DLD1 (cell line): ENCODE data around the gene UBAC1.
"Not testable (repeated sequence)": the region's sequence is repeated elsewhere in the genome, so short reads cannot be mapped to it uniquely, and the experiment has no call there.

Experiments
- in situ Hi-C: cut with HindIII; loops from 2 replicates; pipeline ENCODE4 v1.10.0; 2017; ENCODE audit warnings: low sequenced_read_pairs

The UBAC1 gene

GRCh38 chr9:135979547-135980166, 18.5 kb upstream of the UBAC1 start:
- in situ Hi-C loops, result no loop called here

GRCh38 chr9:135978642-135979546, 17.7 kb upstream of the UBAC1 start:
- in situ Hi-C loops, result no loop called here

GRCh38 chr9:135976944-135977343, 15.8 kb upstream of the UBAC1 start:
- in situ Hi-C loops, result no loop called here

- in situ Hi-C loops, result no loop called here
Measured at GRCh38 chr9:135976531-135976930, 15.4 kb upstream of the UBAC1 start.

GRCh38 chr9:135975834-135976233, 14.7 kb upstream of the UBAC1 start:
- in situ Hi-C loops, result no loop called here

- in situ Hi-C loops, result no loop called here
Measured at GRCh38 chr9:135974220-135974573, 13.0 kb upstream of the UBAC1 start.

- in situ Hi-C loops, result no loop called here
Measured at GRCh38 chr9:135973277-135974219, 12.4 kb upstream of the UBAC1 start.

GRCh38 chr9:135971892-135972291, 10.7 kb upstream of the UBAC1 start:
- in situ Hi-C loops, result no loop called here

GRCh38 chr9:135971111-135971766, 10.1 kb upstream of the UBAC1 start:
- in situ Hi-C loops, result no loop called here

GRCh38 chr9:135970128-135970815, 9.1 kb upstream of the UBAC1 start:
- in situ Hi-C loops, result no loop called here

GRCh38 chr9:135969064-135969683, 8.0 kb upstream of the UBAC1 start:
- in situ Hi-C loops, result no loop called here

- in situ Hi-C loops, result no loop called here
Measured at GRCh38 chr9:135968601-135969000, 7.4 kb upstream of the UBAC1 start.

GRCh38 chr9:135968083-135968476, 6.9 kb upstream of the UBAC1 start:
- in situ Hi-C loops, result no loop called here

- in situ Hi-C loops, result not testable (repeated sequence)
Measured at GRCh38 chr9:135966916-135967260, 5.7 kb upstream of the UBAC1 start.

GRCh38 chr9:135965124-135965756, 4.1 kb upstream of the UBAC1 start:
- in situ Hi-C loops, result no loop called here

GRCh38 chr9:135963938-135964337, 2.8 kb upstream of the UBAC1 start:
- in situ Hi-C loops, result no loop called here

GRCh38 chr9:135963338-135963737, 2.2 kb upstream of the UBAC1 start:
- in situ Hi-C loops, result no loop called here

GRCh38 chr9:135962696-135963307, 1.6 kb upstream of the UBAC1 start:
- in situ Hi-C loops, result no loop called here
